ENCODE measurements around the gene CUL2. TPM values are rescaled to one million over a fixed set of nuclear protein-coding genes. Genes with fewer than 3 reads are reported as not detected.
A peak's percentile ranks its signal among the peaks of the same experiment; 100 is the strongest.

CUL2 gene
- total RNA-seq, 1 experiment from 2014 or later, result 30.7 TPM

DNA sequence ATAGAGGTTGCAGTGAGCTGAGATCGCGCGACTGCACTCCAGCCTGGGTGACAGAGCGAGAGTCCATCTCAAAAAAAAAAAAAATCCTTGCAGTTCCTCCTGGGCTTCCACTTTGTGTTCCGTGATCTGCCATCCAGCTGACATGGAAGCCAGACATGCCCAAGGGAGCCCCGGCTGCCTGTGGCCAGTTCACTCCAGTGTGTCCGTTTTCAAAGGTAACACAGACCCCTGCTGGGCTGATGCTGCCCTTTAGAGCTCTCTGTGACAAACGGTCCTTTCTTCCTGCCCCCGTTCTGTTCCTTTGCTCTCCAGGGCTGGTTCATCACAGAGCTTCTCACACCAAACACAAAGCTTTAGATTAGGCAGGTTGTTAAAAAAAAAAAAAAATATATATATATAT lies 130.8 kb downstream of the CUL2 start:
- Mint-ChIP-seq H3K4me1 (ENCODE audit: insufficient read depth, unreplicated experiment) (peaks cover 13% of the 10 kb centered on the region), H3K36me3 (ENCODE audit: insufficient read depth, unreplicated experiment) (no peaks in the 10 kb centered on the region), H3K4me3 (ENCODE audit: unreplicated experiment) (no peak overlapping the region), H3K9me3 (ENCODE audit: unreplicated experiment) (no peaks in the 10 kb centered on the region), H3K27ac (ENCODE audit: low read depth, unreplicated experiment) (no peak overlapping the region), H3K27me3 (ENCODE audit: insufficient read depth, unreplicated experiment) (no peaks in the 10 kb centered on the region)
- no peak for DNase-seq (ENCODE audit: unreplicated experiment)
- BruUV-seq (replicated peaks), result no TSS peak
- ChIA-PET CTCF (interaction anchor here (0.6 to 1.3 kb wide), 3 partner anchors 17 to 235 kb away, joined by 3 to 4 read pairs (median 4); no protein-coding TSS in a partner anchor), POLR2A (interaction anchor here (0.6 kb wide), 1 partner anchor 24 kb away, joined by 3 read pairs; no protein-coding TSS in a partner anchor)
- TF ChIP-seq, protein P1, sequence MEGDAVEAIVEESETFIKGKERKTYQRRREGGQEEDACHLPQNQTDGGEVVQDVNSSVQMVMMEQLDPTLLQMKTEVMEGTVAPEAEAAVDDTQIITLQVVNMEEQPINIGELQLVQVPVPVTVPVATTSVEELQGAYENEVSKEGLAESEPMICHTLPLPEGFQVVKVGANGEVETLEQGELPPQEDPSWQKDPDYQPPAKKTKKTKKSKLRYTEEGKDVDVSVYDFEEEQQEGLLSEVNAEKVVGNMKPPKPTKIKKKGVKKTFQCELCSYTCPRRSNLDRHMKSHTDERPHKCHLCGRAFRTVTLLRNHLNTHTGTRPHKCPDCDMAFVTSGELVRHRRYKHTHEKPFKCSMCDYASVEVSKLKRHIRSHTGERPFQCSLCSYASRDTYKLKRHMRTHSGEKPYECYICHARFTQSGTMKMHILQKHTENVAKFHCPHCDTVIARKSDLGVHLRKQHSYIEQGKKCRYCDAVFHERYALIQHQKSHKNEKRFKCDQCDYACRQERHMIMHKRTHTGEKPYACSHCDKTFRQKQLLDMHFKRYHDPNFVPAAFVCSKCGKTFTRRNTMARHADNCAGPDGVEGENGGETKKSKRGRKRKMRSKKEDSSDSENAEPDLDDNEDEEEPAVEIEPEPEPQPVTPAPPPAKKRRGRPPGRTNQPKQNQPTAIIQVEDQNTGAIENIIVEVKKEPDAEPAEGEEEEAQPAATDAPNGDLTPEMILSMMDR (IDR thresholded peaks at IDR 0.05; ENCODE audit: unreplicated experiment), result no peak
- intact Hi-C loops (cut with micrococcal nuclease), result loop anchor here (5.0 kb wide), 1 partner anchor 147 kb away; no protein-coding TSS in a partner anchor

Small RNA genes within 50 kb of the gene (microRNA-seq; reads per million reads assigned to microRNA genes)
- gene MIR3611, result 3.8 reads per million, percentile 29 among the genes with 10 or more reads in this experiment

Other genes with a start within 250 kb of the CUL2 start
- gene CREM, start 36.5 kb upstream of the CUL2 start, total RNA-seq (2022), result 30.2 and 31.3 TPM in 2 replicates
- gene CCNY, start 246.2 kb upstream of the CUL2 start, total RNA-seq (2022), result 68.9 and 79.7 TPM in 2 replicates